ENCODE measurements around the gene COMMD1. TPM values are rescaled to one million over a fixed set of nuclear protein-coding genes. Genes with fewer than 3 reads are reported as not detected.
A peak's percentile ranks its signal among the peaks of the same experiment; 100 is the strongest.
"Not testable (repeated sequence)": the region's sequence is repeated elsewhere in the genome, so short reads cannot be mapped to it uniquely, and the experiment has no call there.

Gene COMMD1
- polyA plus RNA-seq, 3 donors, result 72.8 to 78.9 (median 77.9) TPM

DNA sequence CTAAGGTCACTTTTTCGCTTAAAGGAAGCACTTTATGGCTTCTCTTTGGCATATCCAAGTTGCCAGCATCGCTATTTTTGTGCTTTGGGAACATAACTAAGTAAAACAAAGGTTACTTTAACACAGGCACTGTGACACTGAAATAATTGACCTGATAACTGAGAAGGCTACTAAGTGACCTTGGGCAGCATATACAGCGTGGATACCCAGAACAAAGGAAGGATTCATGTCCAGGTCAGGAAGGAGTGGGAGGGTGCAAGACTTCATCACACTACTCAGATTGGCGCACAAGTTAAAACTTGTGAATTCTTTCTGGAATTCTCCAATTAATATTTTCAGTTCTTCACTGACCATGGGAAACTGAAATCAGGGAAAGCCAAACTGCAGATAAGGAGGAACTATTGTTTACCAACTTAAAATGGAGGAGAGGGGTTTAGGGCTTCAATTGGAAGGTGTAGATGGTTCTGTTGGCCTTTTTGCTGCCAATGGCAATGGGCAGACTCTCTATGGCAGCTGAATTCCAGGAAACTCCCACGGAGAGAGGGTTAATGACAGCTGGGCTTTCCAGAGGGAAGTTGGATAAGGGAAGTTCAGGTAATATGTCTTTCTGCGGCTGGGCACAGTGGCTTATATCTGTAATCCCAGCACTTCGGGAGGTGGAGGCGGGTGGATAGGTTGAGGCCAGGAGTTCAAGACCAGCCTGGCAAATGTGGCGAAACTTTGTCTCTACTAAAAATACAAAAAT is 45.3 kb downstream of the COMMD1 start:
- no peak for DNase-seq (ENCODE audit: extremely low read depth in 1 of 11, low read depth in 9 of 11, low spot score in 4 of 11)

DNA sequence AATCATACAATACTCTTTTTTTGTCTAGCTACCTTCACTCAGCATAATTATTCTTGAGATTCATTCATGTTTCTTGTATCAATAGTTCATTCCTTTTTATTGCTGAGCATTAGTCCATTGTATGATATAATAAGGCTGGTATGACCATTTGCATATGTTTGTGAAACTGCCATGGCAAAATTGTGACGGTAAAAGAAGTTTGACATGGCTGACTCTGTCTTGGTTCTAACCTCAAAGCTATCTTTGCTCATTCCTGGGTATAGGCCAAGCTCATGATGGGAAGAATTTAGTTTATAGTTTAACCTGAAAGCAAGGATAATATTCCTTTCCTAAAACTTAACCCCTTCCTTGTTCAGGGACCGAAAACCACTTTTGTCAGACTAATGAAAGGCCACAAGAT is 46.4 kb downstream of the COMMD1 start:
- no peak for DNase-seq (ENCODE audit: extremely low read depth in 1 of 11, low read depth in 9 of 11, low spot score in 4 of 11)

DNA sequence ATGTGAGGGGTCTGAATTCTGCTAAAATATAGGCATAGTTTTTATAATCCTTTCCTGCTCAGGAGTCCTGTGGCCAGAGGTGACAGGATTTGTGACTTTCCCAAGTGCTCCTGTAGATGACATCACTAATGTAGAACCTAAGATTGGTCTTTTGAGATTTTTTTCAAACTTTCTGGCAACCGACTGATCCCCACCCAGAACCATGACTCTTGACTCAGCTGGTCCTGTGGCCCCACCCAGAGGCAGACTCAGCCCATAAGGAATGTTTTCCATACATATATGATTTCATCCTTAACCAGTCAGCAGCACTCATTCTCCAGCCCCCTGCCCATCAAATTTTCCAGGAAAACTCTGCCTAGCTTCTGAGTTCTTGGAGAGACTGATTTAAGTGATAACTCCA is 46.8 kb downstream of the COMMD1 start:
- no peak for DNase-seq (ENCODE audit: extremely low read depth in 1 of 11, low read depth in 9 of 11, low spot score in 4 of 11)

DNA sequence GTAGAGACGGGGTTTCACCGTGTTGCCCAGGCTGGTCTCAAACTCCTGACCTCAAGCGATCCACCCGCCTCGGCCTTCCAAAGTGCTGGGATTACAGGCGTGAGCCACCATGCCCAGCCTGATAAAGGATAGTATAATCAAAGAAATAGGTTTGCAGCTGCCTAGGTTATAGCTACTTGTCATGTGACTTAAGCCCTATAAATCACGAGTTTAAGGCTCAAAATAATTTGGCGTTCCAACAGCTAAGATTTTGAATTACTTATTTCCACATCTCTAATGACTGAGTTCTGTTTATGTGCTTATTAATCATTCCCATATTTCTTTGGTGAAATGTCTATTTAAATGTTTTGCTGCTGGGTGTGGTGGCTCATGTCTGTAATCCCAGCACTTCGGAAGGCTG is 49.4 kb downstream of the COMMD1 start:
- DNase-seq (ENCODE audit: extremely low read depth in 1 of 11, low read depth in 9 of 11, low spot score in 4 of 11), result not testable (repeated sequence)

DNA sequence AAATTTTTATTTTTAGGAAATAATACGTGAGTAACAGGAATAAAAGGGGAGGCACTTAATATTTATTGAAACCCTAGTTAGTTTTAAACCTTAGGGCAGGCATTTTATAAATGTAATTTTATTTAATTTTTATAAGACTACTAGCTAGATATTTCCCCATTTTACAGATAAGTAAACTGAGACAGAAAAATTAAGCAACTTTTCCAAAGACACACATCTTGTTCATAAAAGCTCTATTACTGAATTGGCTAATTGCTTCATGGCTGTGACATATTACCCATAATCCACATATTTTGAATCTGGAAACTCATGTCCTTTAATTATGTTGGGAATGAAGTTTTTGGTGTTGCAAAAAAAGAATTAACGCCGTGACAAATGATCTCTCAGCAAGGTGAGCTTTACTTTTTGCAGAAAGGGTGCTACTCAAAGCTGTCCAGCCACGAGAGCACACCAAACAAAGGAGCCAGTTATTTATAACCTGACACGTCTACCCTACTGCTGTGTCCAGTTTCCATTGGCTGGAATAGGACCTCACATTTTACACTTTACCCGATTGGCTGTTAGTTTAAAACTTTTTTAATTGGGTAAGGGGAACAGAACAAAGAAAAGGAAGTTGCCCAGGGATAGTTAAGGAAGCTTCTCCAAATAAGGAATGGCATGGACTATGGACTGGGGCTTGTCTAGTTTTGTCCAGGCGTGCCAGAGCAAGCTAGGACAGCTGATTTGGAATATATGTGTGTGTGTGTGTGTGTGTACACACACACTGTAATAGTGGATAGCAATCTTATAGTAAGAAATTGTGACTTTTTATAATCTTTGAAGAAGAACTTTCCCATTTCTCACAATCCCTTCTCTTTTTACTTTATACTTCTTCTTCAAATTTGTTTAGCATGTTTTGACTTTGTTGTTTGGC is 54.2 kb downstream of the COMMD1 start:
- no peak for DNase-seq (ENCODE audit: extremely low read depth in 1 of 11, low read depth in 9 of 11, low spot score in 4 of 11)

DNA sequence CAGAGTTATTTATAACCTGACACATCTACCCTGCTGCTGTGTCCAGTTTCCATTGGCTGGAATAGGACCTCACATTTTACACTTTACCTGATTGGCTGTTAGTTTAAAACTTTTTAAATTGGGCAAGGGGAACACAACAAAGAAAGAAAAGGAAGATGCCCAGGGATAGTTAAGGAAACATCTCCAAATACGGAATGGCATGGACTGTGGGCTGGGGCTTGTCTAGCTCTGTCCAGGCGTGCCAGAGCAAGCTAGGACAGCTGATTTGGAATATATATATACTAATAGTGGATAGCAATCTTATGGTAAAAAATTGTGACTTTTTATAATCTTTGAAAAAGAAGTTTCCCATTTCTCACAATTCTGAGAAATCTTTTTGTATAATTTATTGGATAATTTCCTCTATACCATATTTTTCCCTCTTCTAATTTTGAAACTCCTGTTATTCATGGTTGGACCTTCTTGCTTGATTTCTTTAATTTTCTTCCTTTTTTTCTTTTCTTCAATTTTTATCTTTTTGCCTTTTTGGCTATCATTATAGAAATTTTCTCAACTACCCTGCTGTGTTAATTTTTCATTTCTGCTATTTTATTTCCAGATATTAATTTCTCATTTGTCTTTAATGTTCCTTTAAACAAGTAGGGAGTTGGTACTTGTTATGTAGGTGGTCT is 55.9 kb downstream of the COMMD1 start:
- DNase-seq (ENCODE audit: extremely low read depth in 1 of 11, low read depth in 9 of 11, low spot score in 4 of 11), result no peak

DNA sequence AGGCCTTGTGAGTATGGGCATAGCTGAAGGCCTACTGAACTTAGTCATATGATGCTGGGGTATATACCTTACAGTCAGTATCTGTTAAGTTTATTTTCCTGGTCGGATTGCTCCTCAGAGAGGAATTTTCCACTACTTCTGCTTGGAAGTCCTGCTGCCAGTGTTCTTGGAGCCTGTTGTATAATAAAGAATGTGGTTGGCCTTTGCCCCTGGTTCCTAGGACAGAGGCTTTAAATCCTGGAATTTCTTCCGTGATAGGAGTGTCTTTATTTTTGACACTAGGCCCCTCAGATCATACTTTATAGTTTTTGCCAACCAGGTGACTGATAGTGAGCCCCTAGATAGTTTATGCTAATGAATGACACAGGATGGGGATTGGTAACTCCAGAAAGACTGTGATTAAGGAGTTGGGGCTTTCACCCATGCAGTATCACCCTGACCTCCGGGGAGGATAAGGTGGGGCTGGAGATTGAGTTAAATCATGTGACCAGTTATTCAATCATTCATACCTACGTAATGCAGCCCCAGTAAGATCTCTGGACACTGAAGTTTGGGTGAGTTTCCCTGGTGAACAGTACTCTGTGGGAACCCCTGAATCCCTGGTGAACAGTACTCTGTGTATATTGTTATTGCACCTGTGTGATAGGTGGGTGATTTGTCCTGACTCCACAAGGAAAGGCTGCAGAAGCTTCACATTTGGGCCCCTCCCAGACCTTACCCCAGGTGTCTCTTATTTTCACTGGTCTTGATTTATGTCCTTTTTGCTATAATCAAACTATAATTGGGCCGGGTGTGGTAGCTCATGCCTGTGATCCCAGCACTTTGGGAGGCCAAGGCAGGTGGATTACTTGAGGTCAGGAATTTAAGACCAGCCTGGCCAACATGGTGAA is 56.9 kb downstream of the COMMD1 start:
- DNase-seq (ENCODE audit: extremely low read depth in 1 of 11, low read depth in 9 of 11, low spot score in 4 of 11), result no peak

DNA sequence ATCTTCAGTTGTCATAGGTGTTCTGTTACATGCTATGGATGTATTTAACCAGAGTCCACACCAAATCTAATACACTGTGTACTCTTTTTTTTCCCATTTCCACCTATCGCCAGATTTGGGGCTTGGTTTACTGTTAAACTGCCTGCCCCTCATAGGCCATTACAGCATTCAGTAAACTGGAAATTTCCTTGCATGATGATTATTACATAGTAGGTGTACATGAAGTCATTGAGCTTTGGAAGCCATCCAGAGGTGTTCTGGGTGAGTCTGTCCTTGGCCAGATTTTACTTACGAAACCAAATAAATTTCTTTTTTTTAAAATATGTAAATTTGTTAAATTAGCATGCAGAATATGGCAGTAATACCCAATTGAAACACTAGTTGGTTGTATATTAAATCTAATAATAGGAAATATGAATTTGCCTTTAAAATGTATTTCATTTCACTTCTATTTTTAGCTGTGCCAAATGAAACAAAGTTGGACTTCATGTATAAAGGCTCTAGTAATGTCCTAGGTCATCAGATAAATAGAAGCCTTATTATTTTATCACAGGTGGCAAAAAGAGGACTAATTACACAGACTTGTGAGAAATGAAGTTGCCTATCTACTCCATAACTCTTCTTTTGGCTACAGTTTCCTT is 60.7 kb downstream of the COMMD1 start:
- no peak for DNase-seq (ENCODE audit: extremely low read depth in 1 of 11, low read depth in 9 of 11, low spot score in 4 of 11)

DNA sequence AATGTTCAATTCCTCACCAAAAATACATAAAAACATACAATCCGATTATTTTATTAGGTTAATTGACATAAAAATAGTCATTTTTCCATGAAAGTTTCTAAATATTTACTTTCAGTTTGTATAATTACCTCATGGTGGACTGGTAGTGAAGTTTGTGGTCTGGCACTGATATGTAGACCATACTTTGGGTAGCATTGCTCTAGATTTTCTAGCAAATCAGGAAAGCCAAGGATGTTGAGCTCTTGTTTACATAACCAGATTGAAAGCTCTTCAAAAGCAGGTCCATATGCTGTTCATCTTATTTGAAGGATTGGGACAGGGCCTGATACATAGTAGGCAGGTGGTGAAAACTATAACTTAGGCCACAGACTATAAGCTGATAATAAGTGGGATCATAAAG is 61.8 kb downstream of the COMMD1 start:
- no peak for DNase-seq (ENCODE audit: extremely low read depth in 1 of 11, low read depth in 9 of 11, low spot score in 4 of 11)

DNA sequence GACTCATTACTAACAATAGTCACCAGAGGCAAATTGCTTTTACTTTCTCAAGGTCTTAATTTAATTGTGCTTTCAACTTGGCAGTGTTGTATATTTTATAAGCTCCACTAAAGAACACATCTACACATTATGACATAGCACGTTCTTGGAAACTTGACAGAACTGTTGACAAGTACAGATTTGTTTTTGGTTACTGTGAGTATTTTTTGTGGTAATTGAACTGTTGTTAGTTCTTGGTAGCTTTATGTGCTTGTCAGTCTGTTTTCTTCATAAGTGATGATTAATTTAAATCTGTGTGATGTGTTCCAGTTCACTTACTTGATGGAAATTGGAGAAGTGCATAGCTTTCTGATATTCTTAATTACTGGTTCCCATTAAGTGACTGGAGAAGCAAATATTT is 63.9 kb downstream of the COMMD1 start:
- no peak for DNase-seq (ENCODE audit: extremely low read depth in 1 of 11, low read depth in 9 of 11, low spot score in 4 of 11)

DNA sequence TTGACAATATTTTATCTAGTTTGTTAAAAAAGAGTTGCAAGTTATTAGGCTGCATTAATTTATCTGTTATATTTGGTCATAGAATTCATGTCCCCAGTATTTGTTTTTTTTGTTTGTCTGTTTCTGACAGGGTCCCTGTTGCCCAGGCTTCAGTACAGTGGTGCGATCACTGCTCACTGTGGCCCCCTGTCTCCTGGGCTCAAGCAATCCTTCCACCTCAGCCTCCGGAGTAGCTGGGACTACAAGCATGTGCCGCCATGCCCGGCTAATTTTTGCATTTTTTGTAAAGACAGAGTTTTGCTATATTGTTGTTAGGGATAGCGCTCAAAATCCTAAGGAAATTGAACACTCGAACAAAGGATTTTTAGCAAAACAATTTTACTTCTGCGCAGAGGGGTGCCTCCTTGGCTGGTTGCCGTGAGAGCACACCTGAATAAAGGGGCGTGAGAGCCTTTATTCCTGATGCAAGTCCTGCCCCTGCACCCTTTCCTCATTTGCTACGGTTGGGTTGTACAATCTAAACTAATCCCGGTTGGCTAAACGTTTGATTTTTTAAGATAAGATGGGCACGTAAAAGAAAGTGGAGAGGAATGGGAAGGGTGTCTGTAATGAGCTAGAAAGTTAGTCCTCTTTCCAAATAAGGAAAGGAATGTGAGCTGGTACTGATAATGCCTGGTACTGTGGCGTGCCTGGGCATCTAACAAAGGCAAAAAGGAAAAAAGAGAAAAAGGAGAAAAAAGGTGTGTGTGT is 65.5 kb downstream of the COMMD1 start:
- DNase-seq (ENCODE audit: extremely low read depth in 1 of 11, low read depth in 9 of 11, low spot score in 4 of 11), result no peak

DNA sequence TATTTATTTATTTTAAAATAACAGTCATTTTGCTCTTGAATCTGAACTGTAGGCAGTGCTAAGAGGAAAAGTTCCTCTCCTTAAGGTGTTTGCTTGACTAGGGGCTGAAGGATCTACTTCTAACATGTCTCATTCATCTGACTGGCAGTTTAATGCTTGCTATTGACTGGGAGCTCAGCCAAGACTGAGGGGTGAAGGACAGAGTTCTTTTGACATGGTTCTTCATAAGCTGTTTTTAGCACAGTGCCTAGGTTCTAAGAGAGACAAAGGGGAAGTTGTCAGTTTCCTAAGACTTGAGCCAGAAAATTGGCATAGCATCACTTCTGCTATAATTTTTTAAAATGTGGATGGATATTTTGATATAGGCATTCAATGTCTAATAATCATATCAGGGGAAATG is 73.0 kb downstream of the COMMD1 start:
- DNase-seq (ENCODE audit: extremely low read depth in 1 of 11, low read depth in 9 of 11, low spot score in 4 of 11), result peak in 1 of 11 donors; percentile 19

DNA sequence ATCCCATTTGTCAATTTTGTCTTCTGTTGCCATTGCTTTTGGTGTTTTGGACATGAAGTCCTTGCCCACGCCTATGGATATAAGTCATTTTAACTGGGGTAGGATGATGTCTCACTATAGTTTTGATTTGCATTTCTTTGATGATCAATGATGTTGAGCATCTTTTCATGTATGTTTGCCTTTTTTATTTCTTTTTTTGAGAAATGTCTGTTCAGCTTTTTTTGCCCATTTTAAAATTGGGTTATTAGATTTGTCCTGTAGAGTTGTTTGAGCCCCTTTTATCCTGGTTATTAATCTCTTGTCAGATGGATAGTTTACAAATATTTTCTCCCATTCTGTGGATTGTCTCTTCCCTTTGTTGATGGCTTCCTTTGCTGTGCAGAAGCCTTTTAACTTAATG is 75.3 kb downstream of the COMMD1 start:
- DNase-seq (ENCODE audit: extremely low read depth in 1 of 11, low read depth in 9 of 11, low spot score in 4 of 11), result no peak

DNA sequence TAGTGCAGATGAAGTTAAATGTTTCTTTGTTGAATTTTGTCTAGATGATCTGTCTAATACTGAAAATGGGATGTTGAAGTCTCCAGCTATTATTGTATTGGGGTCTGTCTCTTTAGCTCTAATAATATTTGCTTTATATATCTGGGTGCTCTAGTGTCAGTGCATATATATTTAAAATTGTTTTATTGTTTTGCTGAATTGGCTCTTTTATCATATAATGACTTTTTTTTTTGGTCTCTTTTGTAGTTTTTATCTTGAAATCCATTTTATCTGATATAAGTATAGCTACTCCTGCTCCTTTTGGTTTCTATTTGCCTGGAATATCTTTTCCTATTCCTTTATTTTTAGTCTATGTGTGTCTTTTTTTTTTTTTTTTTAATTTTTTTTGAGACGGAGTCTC is 79.2 kb downstream of the COMMD1 start:
- DNase-seq (ENCODE audit: extremely low read depth in 1 of 11, low read depth in 9 of 11, low spot score in 4 of 11), result no peak

DNA sequence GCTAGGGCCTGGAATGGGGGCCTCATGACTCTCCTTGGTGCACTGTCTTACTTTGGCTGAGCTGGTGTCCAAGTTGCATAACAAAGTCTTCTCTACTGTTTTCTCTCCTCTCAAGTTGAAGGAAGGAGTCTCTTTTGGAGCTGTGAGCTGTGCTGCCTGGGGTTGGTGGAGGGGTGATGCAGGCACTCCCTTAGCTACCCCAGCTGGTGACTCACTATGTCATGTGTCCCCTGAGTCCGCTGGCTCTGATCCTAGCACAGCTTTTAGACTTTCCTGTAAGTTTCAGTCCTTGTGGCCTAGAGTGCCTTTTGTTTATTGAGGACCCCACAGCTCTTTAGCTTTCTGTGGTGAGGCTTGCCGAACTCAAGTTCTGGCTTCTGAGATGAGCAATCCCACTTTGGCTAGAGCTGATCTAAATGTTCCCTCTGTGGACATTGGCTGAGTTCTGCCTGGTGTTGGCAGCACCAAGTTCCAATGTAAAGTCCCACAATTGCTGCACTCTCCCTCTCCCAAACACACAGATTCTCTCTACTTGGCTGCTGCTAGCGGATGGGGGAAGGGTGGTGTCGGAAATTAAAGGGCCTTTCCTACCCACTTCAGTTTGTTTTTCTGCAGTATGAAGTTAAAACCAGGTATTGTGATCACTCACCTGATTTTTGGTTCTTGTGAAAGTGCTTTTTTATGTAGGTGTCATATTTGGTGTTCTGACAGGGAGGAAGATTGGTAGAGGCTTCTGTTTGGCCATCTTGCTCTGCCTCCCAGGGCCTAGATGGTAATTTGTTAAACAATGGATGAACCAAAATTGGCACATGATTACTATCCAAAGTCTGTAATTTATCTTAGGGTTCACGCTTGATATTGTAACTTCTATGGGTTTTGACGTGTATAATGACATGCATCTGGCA is 83.2 kb downstream of the COMMD1 start:
- DNase-seq (ENCODE audit: extremely low read depth in 1 of 11, low read depth in 9 of 11, low spot score in 4 of 11), result no peak

DNA sequence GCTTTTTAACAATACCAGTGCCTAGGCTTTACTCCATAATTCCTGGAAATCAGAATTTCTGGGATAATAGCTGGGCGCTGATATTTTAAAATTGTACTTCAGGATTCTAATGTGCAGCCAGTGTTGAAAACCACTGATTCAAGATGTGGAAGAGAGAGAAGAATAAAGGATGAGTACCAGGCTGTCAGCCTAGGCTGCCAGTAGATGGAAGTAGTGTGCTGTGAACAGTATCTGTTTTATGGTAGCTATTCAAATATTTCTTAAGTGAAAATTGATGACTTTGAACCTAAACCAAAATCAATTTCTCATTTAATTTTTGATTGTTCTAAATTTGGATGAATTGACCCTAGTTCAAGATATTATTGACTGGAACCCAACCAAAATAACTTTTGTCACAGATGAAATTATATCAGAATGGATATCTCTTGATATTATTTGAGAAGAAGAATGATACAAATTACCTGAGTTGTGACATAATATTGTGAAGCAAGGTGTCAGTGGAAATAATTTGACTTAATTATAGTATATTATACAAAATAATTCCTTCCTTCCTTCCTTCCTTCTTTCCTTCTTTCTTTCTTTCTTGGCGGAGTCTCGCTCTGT is 88.0 kb downstream of the COMMD1 start:
- DNase-seq (ENCODE audit: extremely low read depth in 1 of 11, low read depth in 9 of 11, low spot score in 4 of 11), result peak in 2 of 11 donors; percentile 12 to 25

Measured in renal cortex interstitium (tissue), 11 donors.